A673 (cell line): Measurements from ENCODE around the gene RYR1. TPM values are rescaled to one million over a fixed set of nuclear protein-coding genes. Genes with fewer than 3 reads are reported as not detected.

Experiments
- BruUV-seq: library from RNA; stranded (reverse); fragments of 400-500 nt; replicated peaks from 2 replicates; lab custom pipeline; 2021; lab: Mats Ljungman, UMichigan
- CTCF ChIA-PET: fragments of 300-600 bp; sonication (Branson Sonifier 250); formaldehyde crosslinking; loops from one replicate; lab custom pipeline; 2022; ENCODE audit warnings: antibody characterized with exemption; lab: Charles Lee
- POLR2A ChIA-PET: fragments of 300-600 bp; sonication (Branson Sonifier 250); formaldehyde crosslinking; loops from one replicate; lab custom pipeline; 2022; ENCODE audit warnings: antibody characterized with exemption; ENCODE audit not compliant: low non-redundant PET; lab: Charles Lee
- DNase-seq: peaks from one replicate; pipeline ENCODE4 v3.0.0-alpha.2; 2015; ENCODE audit warnings: low spot score
- H3K27ac ChIP-seq: fragments of 200-600 bp; sonication (generic); 2 replicates; pipeline ENCODE4 v1.5.1; 2016; ENCODE audit warnings: mixed run types, low read depth, mild to moderate bottlenecking, mixed read lengths, antibody characterized with exemption, low read length; ENCODE audit not compliant: poor library complexity, severe bottlenecking
- H3K27me3 ChIP-seq: fragments of 200-600 bp; sonication (generic); replicated peaks from 2 replicates; pipeline ENCODE4 v1.6.1; 2017; ENCODE audit warnings: mixed run types, low read depth, mild to moderate bottlenecking, mixed read lengths, antibody characterized with exemption, low read length; ENCODE audit not compliant: insufficient read depth, poor library complexity
- H3K36me3 ChIP-seq: fragments of 200-600 bp; sonication (generic); 2 replicates; pipeline ENCODE4 v1.6.1; 2016; ENCODE audit warnings: mixed run types, mild to moderate bottlenecking, mixed read lengths, antibody characterized with exemption, low read length; ENCODE audit not compliant: insufficient read depth, poor library complexity, severe bottlenecking
- H3K4me1 ChIP-seq: fragments of 200-600 bp; sonication (generic); 2 replicates; pipeline ENCODE4 v1.6.1; 2017; ENCODE audit warnings: mixed run types, mild to moderate bottlenecking, mixed read lengths, antibody characterized with exemption, low read length; ENCODE audit not compliant: insufficient read depth, poor library complexity, severe bottlenecking
- H3K4me3 ChIP-seq: fragments of 200-600 bp; sonication (generic); 2 replicates; pipeline ENCODE4 v1.5.1; 2016; ENCODE audit warnings: low read depth, mixed run types, mild to moderate bottlenecking, mixed read lengths, low read length; ENCODE audit not compliant: poor library complexity, severe bottlenecking
- H3K9me3 ChIP-seq: fragments of 200-600 bp; sonication (generic); 2 replicates; pipeline ENCODE4 v1.6.1; 2016; ENCODE audit warnings: mixed run types, low read depth, mild to moderate bottlenecking, mixed read lengths, antibody characterized with exemption, low read length; ENCODE audit not compliant: poor library complexity, severe bottlenecking
- CTCF ChIP-seq: fragments of 300-800, 200-600 bp; sonication (generic); conservative IDR thresholded peaks from 2 replicates; pipeline ENCODE4 v1.5.1; 2017; ENCODE audit warnings: low read depth, mild to moderate bottlenecking, antibody characterized with exemption, low read length, moderate library complexity, mixed read lengths
- EZH2 ChIP-seq: fragments of 200-600 bp; sonication (generic); IDR thresholded peaks from 2 replicates; pipeline ENCODE4 v1.6.1; 2017; ENCODE audit warnings: borderline replicate concordance, low read depth, mild to moderate bottlenecking, mixed read lengths, antibody characterized with exemption, low read length; ENCODE audit not compliant: poor library complexity, severe bottlenecking
- intact Hi-C: fragments of 100-400 bp; cut with micrococcal nuclease; formaldehyde crosslinking; loops from one replicate; pipeline ENCODE4 v1.10.0; 2022; ENCODE audit not compliant: unreplicated experiment
- total RNA-seq: library from RNA; stranded (reverse); gene quantifications from 2 replicates; pipeline ENCODE4 v1.2.3, GENCODE V29; 2021

The RYR1 gene
- total RNA-seq, 1 experiment from 2014 or later = 0.28 TPM

- Histone ChIP-seq H3K4me1 (no peaks in the 10 kb centered on the region), H3K27ac (no peak overlapping the region), H3K4me3 (no peak overlapping the region), H3K27me3 (no peaks in the 10 kb centered on the region), H3K36me3 (no peaks in the 10 kb centered on the region), H3K9me3 (no peaks in the 10 kb centered on the region)
- no peak for DNase-seq
- ChIA-PET CTCF (interaction anchor here (0.6 kb wide), 2 partner anchors 180 to 210 kb away, joined by 3 read pairs; no protein-coding TSS in a partner anchor), POLR2A (interaction anchor here (0.6 kb wide), 1 partner anchor 99 kb away, joined by 3 read pairs; no protein-coding TSS in a partner anchor)
- no peak for TF ChIP-seq CTCF
- TF ChIP-seq EZH2 = no peak
- no TSS peak for BruUV-seq
- intact Hi-C loops = loop anchor here (10.0 kb wide), 2 partner anchors 115 to 415 kb away; partner anchors contain the start of genes MRPS12 and SARS2
Observed at GRCh38 chr19:38519988-38520387, 86.5 kb downstream of the RYR1 start.

DNA sequence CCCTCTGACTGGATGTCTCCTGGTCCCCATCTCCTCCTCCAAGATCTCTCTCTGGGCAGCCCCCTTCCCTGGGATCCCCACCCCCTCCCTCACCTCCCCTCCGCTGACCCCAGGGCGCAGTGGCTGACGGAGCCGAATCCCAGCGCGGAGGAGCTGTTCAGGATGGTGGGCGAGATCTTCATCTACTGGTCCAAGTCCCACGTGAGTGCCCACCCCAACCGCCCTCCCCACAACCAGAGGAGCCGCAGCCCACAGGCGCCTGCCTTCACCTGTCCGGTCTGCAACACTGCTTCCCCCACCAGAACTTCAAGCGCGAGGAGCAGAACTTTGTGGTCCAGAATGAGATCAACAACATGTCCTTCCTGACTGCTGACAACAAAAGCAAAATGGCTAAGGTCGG is 89.4 kb downstream of the RYR1 start:
- Histone ChIP-seq H3K36me3 (no peaks in the 10 kb centered on the region), H3K27me3 (no peaks in the 10 kb centered on the region), H3K27ac (no peak overlapping the region), H3K4me1 (no peaks in the 10 kb centered on the region), H3K4me3 (no peak overlapping the region), H3K9me3 (no peaks in the 10 kb centered on the region)
- ChIA-PET CTCF (no interaction called here), POLR2A (interaction anchor here (0.7 kb wide), 1 partner anchor 599 kb away, joined by 4 read pairs; no protein-coding TSS in a partner anchor)
- intact Hi-C loops = no loop called here
- no peak for DNase-seq
- BruUV-seq = no TSS peak
- TF ChIP-seq CTCF (no peak), EZH2 (no peak)

DNA sequence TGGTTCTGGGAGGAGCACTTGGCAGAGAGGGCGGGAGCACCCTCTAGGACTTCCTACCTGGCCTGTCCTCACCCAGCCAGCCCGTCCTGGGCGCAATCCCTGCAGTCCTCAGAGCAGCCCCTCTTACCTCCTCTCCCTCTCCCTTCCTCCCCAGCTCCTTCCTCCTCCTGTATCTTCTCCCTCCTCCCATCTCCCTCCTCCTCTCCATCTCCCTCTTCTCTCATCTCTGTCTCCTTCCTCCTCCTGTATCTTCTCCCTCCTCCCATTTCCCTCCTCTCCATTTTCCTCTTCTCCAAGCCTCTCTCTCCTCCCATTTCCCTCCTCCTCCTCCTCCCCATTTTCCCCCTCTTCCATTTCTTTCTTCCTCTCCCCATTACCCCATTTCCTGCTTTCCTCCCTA is 89.8 kb downstream of the RYR1 start:
- no peaks in the 10 kb centered on the region for H3K4me1 ChIP-seq
- no peak for DNase-seq
- ChIA-PET POLR2A (no interaction called here), CTCF (no interaction called here)
- H3K4me3 ChIP-seq = no peak overlapping the region
- no peak overlapping the region for H3K27ac ChIP-seq
- no peaks in the 10 kb centered on the region for H3K9me3 ChIP-seq
- TF ChIP-seq CTCF (no peak), EZH2 (no peak)
- intact Hi-C loops = no loop called here
- no peaks in the 10 kb centered on the region for H3K27me3 ChIP-seq
- no peaks in the 10 kb centered on the region for H3K36me3 ChIP-seq
- no TSS peak for BruUV-seq
